Heart right ventricle (tissue), 16 donors: ENCODE measurements around the gene LSP1. TPM values are rescaled to one million over a fixed set of nuclear protein-coding genes. Genes with fewer than 3 reads are reported as not detected.

Experiments
- ATAC-seq, 8 donors: fragments of 200-7000 bp; cut with Tn5 transposase; one replicate each; pipeline ENCODE4 v1.9.1; 2020; ENCODE audit warnings: mild to moderate bottlenecking in 8 of 8, moderate library complexity in 8 of 8, moderate number of reproducible peaks in 1 of 8
- DNase-seq, 2 donors: peaks; one replicate each; pipeline ENCODE4 v3.0.0-alpha.2; 2020
- H3K27ac ChIP-seq, 10 donors: fragments of 200-600 bp; sonication (generic) in 2 of 10; one replicate each; pipeline versions ENCODE4 v1.5.0 to v1.8.0; 2020 to 2022; ENCODE audit warnings: mild to moderate bottlenecking in 3 of 10
- H3K27me3 ChIP-seq, 7 donors: fragments of 200-600 bp; one replicate each; pipeline ENCODE4 v1.8.0; 2021 to 2022; ENCODE audit warnings: mild to moderate bottlenecking in 2 of 7
- H3K36me3 ChIP-seq, 9 donors: fragments of 200-600 bp; sonication (generic) in 1 of 9; one replicate each; pipeline versions ENCODE4 v1.5.0 to v1.8.0; 2020 to 2022; ENCODE audit warnings: mild to moderate bottlenecking in 2 of 9
- H3K4me1 ChIP-seq, 9 donors: fragments of 200-600 bp; sonication (generic) in 1 of 9; one replicate each; pipeline versions ENCODE4 v1.5.0 to v1.8.0; 2020 to 2022; ENCODE audit warnings: mild to moderate bottlenecking in 4 of 9
- H3K4me3 ChIP-seq, 10 donors: fragments of 200-600 bp; sonication (generic) in 2 of 10; one replicate each; pipeline versions ENCODE4 v1.5.0 to v1.8.0; 2020 to 2022; ENCODE audit warnings: mild to moderate bottlenecking in 7 of 10, moderate library complexity in 2 of 10
- H3K9me3 ChIP-seq, 11 donors: fragments of 200-600 bp in 10 of 11; sonication (generic) in 2 of 11; one replicate each; pipeline versions ENCODE4 v1.5.0 to v1.8.0; 2013 to 2022; ENCODE audit warnings: mild to moderate bottlenecking in 2 of 11, control low read depth in 1 of 11, moderate library complexity in 1 of 11
- WGBS, 2 donors: extraction: QIAGEN DNeasy Blood & Tissue Kit; methylation state at CpG; one replicate each; pipeline ENCODE4 v1.1.7; 2013; ENCODE audit warnings: inconsistent platforms in 1 of 2; 5-methylcytosine and 5-hydroxymethylcytosine counted together
- intact Hi-C, 10 donors: fragments of 100-400 bp; cut with DNase I; formaldehyde crosslinking; loops; one replicate each; pipeline versions ENCODE4 v1.11.1 to v1.14.2; 2022
- polyA plus RNA-seq, 2 donors: library from polyadenylated mRNA; stranded (reverse); fragments of 200-250 nt; gene quantifications; one replicate each; pipeline ENCODE4 v1.2.3, GENCODE V29; 2013
- total RNA-seq, 10 donors: library from RNA; stranded (reverse); fragmentation: NEBNext Ultra II Directional in 3 of 10; extraction: Animal tissue kit (Norgen Biotek cat#: 25700) in 3 of 10; gene quantifications; one replicate each; pipeline versions ENCODE4 v1.2.1 to v1.2.4, GENCODE V29; 2021 to 2023
- TF ChIP-seq, protein P1 (sequence below), 9 donors: fragments of 200-600 bp; sonication (generic) in 2 of 9; IDR thresholded peaks; one replicate each; pipeline versions ENCODE4 v1.5.0 to v1.8.0; 2021 to 2022; ENCODE audit warnings: antibody characterized with exemption in 9 of 9, mild to moderate bottlenecking in 5 of 9, moderate library complexity in 1 of 9
- donor health status: Arrhythmogenic right ventricular cardiomyopathy.
- donor health status: ischemic (EF 13 %, LVEDD 7.1; RV severe dilation, severe dysfunction).
- donor health status: healthy with polysubstance abuse.
- donor health status: DM: no; HTN: yes; CAD: no.
- donor health status: DM: no; HTN: no; CAD: no.
- donor health status: ischemic (EF 25% LVEDD 6.9; RV normal size, moderate dysfunction).
- donor health status: ischemic (EF 25% LVEDD 5.7; RV mildly dilated, moderate dysfunction).
- donor health status: healthy.
- donor health status: DM: yes; HTN: yes; CAD: no.
- donor health status: Ischemic cardiomyopathy.
- donor health status: ischemic (EF 35%, LVEDD 5.7; RV mildly dilated, moderate dysfunction).
- donor health status: nonischemic (EF 11% LVEDD 7.7; RV severe dilation, severe dysfunction).
- donor health status: DM: yes; HTN: yes; CAD: no.
- donor health status: PGD.
- donor health status: ischemic (EF 29% LVEDD 5.4; RV normal size, mild dysfunction).
- donor health status: nonischemic (EF 23%, LVEDD 6.1; RV moderate dilation, normal function).

Gene LSP1
- total and polyA plus RNA-seq, 12 donors: 16.0 to 57.2 (median 21.4) TPM

DNA sequence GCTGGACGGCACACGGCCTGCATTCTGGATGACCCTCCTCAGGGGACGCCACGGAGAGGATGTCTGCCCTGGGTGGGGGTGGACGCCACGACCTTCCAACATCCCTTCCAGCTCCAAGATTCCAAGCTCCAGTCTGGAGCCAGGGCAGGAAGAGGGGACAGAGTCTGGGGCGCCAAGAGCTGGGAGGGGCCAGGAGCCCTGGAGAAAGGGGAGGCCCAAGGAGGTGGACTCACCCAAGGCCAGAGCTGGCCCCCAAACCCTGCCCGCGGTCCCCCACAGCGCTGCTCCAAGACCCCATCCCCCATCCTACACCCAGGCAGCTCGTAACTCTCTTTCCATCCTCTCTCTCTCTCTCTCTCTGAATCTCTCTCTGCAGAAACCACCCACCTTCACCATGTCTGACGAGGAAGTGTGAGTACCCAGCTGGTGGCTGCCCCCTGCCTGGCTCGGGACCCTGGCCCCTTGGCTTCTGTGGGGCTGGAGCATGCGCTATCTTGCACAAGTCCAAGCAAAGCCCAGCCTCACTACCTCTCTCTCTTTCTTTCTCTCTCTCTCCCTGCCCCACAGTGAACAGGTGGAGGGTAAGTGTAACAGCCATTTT lies 69.7 kb downstream of the LSP1 start:
- Histone ChIP-seq H3K9me3 (no peaks in the 10 kb centered on the region), H3K4me3 (peak overlapping the region in 5 of 10 donors; percentile 4 to 53 (median 37)), H3K36me3 (no peaks in the 10 kb centered on the region), H3K4me1 (peaks cover 40 to 93% (median 63%) of the 10 kb centered on the region in 9 donors), H3K27me3 (no peaks in the 10 kb centered on the region), H3K27ac (peak overlapping the region; percentile 68 to 94 (median 81))
- ATAC-seq (peak in 7 of 8 donors; percentile 6 to 56 (median 36)), DNase-seq (peak in 1 of 2 donors; percentile 54)
- intact Hi-C loops: loop anchor here in 2 of 10 donors (5.0 kb wide), 2 partner anchors 40 to 230 kb away; no protein-coding TSS in a partner anchor
- TF ChIP-seq, protein P1, sequence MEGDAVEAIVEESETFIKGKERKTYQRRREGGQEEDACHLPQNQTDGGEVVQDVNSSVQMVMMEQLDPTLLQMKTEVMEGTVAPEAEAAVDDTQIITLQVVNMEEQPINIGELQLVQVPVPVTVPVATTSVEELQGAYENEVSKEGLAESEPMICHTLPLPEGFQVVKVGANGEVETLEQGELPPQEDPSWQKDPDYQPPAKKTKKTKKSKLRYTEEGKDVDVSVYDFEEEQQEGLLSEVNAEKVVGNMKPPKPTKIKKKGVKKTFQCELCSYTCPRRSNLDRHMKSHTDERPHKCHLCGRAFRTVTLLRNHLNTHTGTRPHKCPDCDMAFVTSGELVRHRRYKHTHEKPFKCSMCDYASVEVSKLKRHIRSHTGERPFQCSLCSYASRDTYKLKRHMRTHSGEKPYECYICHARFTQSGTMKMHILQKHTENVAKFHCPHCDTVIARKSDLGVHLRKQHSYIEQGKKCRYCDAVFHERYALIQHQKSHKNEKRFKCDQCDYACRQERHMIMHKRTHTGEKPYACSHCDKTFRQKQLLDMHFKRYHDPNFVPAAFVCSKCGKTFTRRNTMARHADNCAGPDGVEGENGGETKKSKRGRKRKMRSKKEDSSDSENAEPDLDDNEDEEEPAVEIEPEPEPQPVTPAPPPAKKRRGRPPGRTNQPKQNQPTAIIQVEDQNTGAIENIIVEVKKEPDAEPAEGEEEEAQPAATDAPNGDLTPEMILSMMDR (IDR thresholded peaks at IDR 0.05): no peak
- 45 to 59% methylated on average over 14 of the region's 14 CpGs for WGBS, 2 donors

DNA sequence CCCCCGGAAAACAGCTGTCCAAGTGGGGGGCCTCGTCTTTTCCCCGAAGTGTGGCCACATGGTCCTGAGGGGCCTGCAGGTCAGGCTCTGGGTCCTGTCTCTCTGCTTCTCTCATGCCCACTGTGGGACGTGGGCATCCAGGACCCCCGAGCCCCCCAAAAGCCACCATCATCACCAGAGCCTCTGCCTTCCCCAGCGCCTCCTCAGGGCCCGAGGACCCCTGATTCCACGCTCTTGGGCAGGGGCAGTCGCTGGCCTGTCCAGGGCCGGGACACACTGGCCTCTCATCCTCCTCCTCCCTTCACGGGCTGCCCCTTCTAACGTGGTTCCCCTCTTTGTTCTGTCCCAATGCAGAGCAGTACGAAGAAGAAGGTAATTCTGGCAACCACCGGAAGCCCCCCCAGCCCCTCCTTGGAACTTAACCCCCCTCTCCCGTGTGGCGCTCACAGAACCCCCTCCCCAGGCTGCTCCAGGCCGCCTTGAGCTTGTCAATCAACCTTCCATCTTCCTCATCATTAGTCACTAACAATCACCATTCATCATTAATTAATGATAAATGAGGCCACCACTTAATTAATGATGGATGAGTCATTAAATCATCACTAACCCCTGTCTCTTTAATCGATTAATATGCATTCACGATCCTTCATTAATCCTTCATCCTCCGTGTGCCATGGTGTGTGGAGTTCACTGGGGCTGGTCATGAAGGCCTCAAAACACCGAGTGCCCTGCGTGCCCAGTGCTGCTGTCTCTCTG lies 70.5 kb downstream of the LSP1 start:
- DNase-seq (no peak), ATAC-seq (no peak)
- Histone ChIP-seq H3K4me1 (peaks cover 39 to 93% (median 65%) of the 10 kb centered on the region in 9 donors), H3K9me3 (no peaks in the 10 kb centered on the region), H3K36me3 (no peaks in the 10 kb centered on the region), H3K27me3 (no peaks in the 10 kb centered on the region), H3K27ac (peak overlapping the region in 9 of 10 donors; percentile 68 to 94 (median 81)), H3K4me3 (no peak overlapping the region)
- intact Hi-C loops: loop anchor here in 2 of 10 donors (5.0 kb wide), 2 partner anchors 41 to 229 kb away; no protein-coding TSS in a partner anchor
- WGBS, 2 donors: 86 to 91% methylated on average over 22 of the region's 22 CpGs
- TF ChIP-seq, protein P1 (IDR thresholded peaks at IDR 0.05): no peak

DNA sequence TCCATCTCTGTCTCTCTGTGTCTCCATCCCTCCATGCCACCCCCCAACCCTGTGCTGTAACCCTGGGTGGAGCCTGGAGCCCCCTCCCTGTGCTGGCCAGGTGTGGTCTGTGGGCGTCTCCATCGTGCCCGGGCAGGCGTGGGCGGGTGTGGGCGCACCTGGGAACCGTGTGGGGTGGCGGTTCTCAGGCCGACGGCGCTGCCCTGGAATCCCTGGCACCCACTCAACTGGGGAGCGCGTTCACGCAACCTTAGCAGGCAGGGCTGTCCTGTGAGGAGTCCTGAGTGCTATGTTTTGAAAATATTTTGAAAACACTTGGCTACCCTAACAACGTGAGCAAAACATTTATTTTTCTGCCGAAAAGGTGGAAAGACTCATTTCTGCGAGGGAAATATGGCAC lies 71.3 kb downstream of the LSP1 start:
- WGBS, 2 donors: 82 to 83% methylated on average over 17 of the region's 17 CpGs
- Histone ChIP-seq H3K4me3 (no peak overlapping the region), H3K27me3 (no peaks in the 10 kb centered on the region), H3K9me3 (no peaks in the 10 kb centered on the region), H3K27ac (peak overlapping the region in 7 of 10 donors; percentile 5 to 94 (median 81)), H3K4me1 (peaks cover 32 to 90% (median 57%) of the 10 kb centered on the region in 9 donors), H3K36me3 (no peaks in the 10 kb centered on the region)
- TF ChIP-seq, protein P1 (IDR thresholded peaks at IDR 0.05): no peak
- DNase-seq: no peak
- no peak for ATAC-seq
- intact Hi-C loops: loop anchor here in 2 of 10 donors (5.0 kb wide), 2 partner anchors 42 to 228 kb away; no protein-coding TSS in a partner anchor

DNA sequence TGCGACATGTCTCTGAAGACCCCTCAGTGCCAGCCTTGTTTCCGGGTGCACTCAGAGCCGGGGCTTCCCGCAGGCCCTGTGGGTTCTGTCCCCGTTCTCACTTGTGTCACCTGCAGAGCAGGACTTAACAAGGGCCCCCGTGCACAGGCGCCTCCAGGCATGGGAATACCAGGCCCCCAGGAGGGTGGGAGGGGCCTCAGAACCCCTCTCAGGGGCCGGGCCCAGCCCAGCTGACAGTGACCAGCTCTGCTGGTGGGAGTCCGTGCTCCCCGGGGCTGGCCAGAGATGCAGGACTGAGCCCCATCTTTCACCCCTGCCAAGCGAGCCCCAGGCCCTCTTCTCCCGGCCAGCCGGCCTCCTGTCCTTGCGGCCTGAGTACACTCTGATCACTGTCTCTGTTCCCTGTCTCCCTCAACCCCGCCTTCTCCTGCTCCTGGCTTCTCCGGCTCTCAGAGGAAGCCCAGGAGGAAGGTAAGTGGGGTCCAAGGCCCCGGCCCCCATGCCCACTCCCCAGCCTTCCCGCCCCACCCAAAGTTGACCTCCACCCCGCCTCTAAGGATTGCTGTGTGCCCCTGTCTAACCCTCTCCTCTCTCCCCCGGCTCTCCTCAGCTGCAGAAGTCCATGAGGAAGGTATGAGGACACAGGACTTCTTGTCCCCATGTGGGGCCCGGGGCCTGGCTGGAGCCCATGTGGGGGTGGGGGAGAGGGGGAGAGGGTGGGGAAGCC lies 71.9 kb downstream of the LSP1 start:
- Histone ChIP-seq H3K4me3 (no peak overlapping the region), H3K36me3 (no peaks in the 10 kb centered on the region), H3K4me1 (peaks cover 26 to 84% (median 51%) of the 10 kb centered on the region in 9 donors), H3K9me3 (no peaks in the 10 kb centered on the region), H3K27me3 (no peaks in the 10 kb centered on the region), H3K27ac (peak overlapping the region in 7 of 10 donors; percentile 21 to 94 (median 73))
- ATAC-seq: no peak
- WGBS, 2 donors: 81 to 85% methylated on average over 21 of the region's 21 CpGs
- no peak for DNase-seq
- TF ChIP-seq, protein P1 (IDR thresholded peaks at IDR 0.05): no peak
- intact Hi-C loops: loop anchor here in 2 of 10 donors (5.0 kb wide), 2 partner anchors 43 to 227 kb away; no protein-coding TSS in a partner anchor
